Measurements from ENCODE around the gene SSR4. TPM values are rescaled to one million over a fixed set of nuclear protein-coding genes. Genes with fewer than 3 reads are reported as not detected.
A peak's percentile ranks its signal among the peaks of the same experiment; 100 is the strongest.

SSR4 gene
- total and polyA plus RNA-seq, 10 of the 15 experiments (the other 5 are each of a cell fraction or from before 2014, with no cell fraction given): 151 to 521 (median 310) TPM

DNA sequence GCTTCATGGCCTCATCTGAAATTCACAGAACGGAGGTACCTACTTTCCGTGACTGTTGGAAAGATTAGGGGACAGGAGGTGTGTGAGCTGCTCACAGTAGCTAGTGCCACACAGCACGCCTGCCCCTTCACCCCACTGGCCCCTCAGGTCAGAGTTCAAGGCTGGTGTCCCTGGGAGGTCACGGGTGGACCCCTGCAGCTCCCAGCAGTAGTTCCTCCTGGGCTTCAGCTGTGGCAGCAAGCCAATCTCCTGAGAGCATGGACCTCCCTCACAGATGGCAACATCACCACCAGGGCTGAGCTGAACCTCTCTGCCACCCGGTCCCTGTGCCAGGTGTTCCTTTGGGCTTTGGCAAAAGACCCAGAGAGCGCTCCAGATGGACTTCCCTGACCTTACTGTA lies 2.1 kb upstream of the SSR4 start:
- FAIRE-seq (no peak), ATAC-seq (no peak), DNase-seq (ENCODE audit: low read depth, low spot score) (no peak)
- TF ChIP-seq STAT1 (conservative IDR thresholded peaks at IDR 0.05) (no peak), HDAC2 (IDR thresholded peaks at IDR 0.05) (no peak), FOXK2 (IDR thresholded peaks at IDR 0.05) (no peak), TCF3 (IDR thresholded peaks at IDR 0.05; ENCODE audit: borderline replicate concordance, insufficient read depth, low read depth, low read length) (no peak), CEBPB (IDR thresholded peaks at IDR 0.05; ENCODE audit: borderline replicate concordance in 1 of 2, low read depth in 2 of 2, low read length in 2 of 2) (no peak), SMARCA5 (IDR thresholded peaks at IDR 0.05) (no peak), SUPT20H (IDR thresholded peaks at IDR 0.05; ENCODE audit: borderline replicate concordance, control insufficient read depth, low read depth, low read length) (no peak), POU2F2 (IDR thresholded peaks at IDR 0.05; ENCODE audit: borderline replicate concordance, low read depth, low read length) (no peak), POLR2A (IDR thresholded peaks at IDR 0.05; ENCODE audit: low read depth, low read length) (no peak)
- TF ChIP-seq, protein P1, sequence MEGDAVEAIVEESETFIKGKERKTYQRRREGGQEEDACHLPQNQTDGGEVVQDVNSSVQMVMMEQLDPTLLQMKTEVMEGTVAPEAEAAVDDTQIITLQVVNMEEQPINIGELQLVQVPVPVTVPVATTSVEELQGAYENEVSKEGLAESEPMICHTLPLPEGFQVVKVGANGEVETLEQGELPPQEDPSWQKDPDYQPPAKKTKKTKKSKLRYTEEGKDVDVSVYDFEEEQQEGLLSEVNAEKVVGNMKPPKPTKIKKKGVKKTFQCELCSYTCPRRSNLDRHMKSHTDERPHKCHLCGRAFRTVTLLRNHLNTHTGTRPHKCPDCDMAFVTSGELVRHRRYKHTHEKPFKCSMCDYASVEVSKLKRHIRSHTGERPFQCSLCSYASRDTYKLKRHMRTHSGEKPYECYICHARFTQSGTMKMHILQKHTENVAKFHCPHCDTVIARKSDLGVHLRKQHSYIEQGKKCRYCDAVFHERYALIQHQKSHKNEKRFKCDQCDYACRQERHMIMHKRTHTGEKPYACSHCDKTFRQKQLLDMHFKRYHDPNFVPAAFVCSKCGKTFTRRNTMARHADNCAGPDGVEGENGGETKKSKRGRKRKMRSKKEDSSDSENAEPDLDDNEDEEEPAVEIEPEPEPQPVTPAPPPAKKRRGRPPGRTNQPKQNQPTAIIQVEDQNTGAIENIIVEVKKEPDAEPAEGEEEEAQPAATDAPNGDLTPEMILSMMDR (IDR thresholded peaks at IDR 0.05 in 2 of 3, conservative IDR thresholded peaks at IDR 0.05 in 1 of 3; ENCODE audit: control insufficient read depth in 2 of 3, extremely low read depth in 1 of 3, insufficient read depth in 1 of 3, low read depth in 3 of 3, low read length in 3 of 3): no peak
- Histone ChIP-seq H3K4me2 (ENCODE audit: control insufficient read depth, insufficient read depth) (peak overlapping the region; percentile 36), H2AFZ (ENCODE audit: control insufficient read depth, low read depth, low read length) (no peak overlapping the region), H3K27me3 (replicated peaks in 1 of 2; ENCODE audit: control insufficient read depth in 2 of 2, insufficient read depth in 2 of 2, low read length in 1 of 2) (no peaks in the 10 kb centered on the region), H3K79me2 (ENCODE audit: control insufficient read depth, insufficient read depth, low read length) (peaks cover 45% of the 10 kb centered on the region), H3K27ac (ENCODE audit: control insufficient read depth, insufficient read depth) (no peak overlapping the region), H3K4me3 (peak overlapping the region; percentile 75), H3K36me3 (ENCODE audit: control insufficient read depth in 2 of 2, insufficient read depth in 2 of 2, low read length in 1 of 2) (peaks cover 0 to 3% of the 10 kb centered on the region in 2 experiments; a peak in 3 of 4 replicates), H3K9me3 (replicated peaks; ENCODE audit: control insufficient read depth, insufficient read depth, low read length) (no peaks in the 10 kb centered on the region; the same call in 2 of the 3 replicates), H3K4me1 (ENCODE audit: control insufficient read depth, insufficient read depth, low read length) (peaks cover 4% of the 10 kb centered on the region; the same call in 1 of the 2 replicates), H4K20me1 (ENCODE audit: control insufficient read depth, insufficient read depth) (no peaks in the 10 kb centered on the region; the same call in 1 of the 2 replicates), H3K9ac (ENCODE audit: control insufficient read depth, insufficient read depth, low read length) (peak overlapping the region; percentile 89; the same call in 1 of the 2 replicates)
- in situ Hi-C loops (cut with MboI) (no loop called here), intact Hi-C loops (cut with micrococcal nuclease; ENCODE audit: unreplicated experiment) (no loop called here)
- WGBS (ENCODE audit: insufficient coverage, insufficient replicate concordance, low lambda C conversion rate, missing lambda C conversion rate): 61% methylated on average over 6 of the region's 6 CpGs
- ChIA-PET RAD21 (ENCODE audit: unreplicated experiment) (no interaction called here), SMC1A (ENCODE audit: uncharacterized antibody, unreplicated experiment) (interaction anchor here (1.5 kb wide), 1 partner anchor 155 kb away, joined by 3 read pairs; no protein-coding TSS in a partner anchor), CTCF (no interaction called here), POLR2A (no interaction called here)
- no TSS peak for BruUV-seq (replicated peaks)

Measured in GM12878 (cell line).